CD14-positive monocyte (primary cell): ENCODE results near the gene GRHL1. TPM values are rescaled to one million over a fixed set of nuclear protein-coding genes. Genes with fewer than 3 reads are reported as not detected.
A peak's percentile ranks its signal among the peaks of the same experiment; 100 is the strongest.

Experiments
- DNase-seq, 3 donors: peaks; one replicate each; pipeline ENCODE4 v3.0.0-alpha.2; 2011 to 2022
- H2AFZ ChIP-seq: 2 replicates; pipeline ENCODE4 v1.6.0; 2012; ENCODE audit warnings: mild to moderate bottlenecking, low read depth, low read length, inconsistent platforms; ENCODE audit not compliant: insufficient read depth, poor library complexity, severe bottlenecking
- H3K27ac ChIP-seq, 2 donors: 1 replicate in 1 of 2; 2 replicates in 1 of 2; pipeline ENCODE4 v1.5.1; 2012 to 2013; ENCODE audit warnings: low read length in 2 of 2, control low read depth in 1 of 2, inconsistent platforms in 1 of 2, low read depth in 1 of 2, mild to moderate bottlenecking in 1 of 2
- H3K27me3 ChIP-seq, 2 donors: one replicate each; pipeline versions ENCODE4 v1.6.0 to v1.6.1; 2011 to 2013; ENCODE audit warnings: low read length in 2 of 2; ENCODE audit not compliant: control insufficient read depth in 2 of 2, insufficient read depth in 2 of 2
- H3K36me3 ChIP-seq, 2 donors: replicated peaks in 1 of 2; 1 replicate in 1 of 2; 2 replicates in 1 of 2; pipeline versions ENCODE4 v1.5.1 to v1.6.1; 2012 to 2013; ENCODE audit warnings: low read length in 2 of 2, control low read depth in 1 of 2, inconsistent platforms in 1 of 2, mild to moderate bottlenecking in 1 of 2; ENCODE audit not compliant: insufficient read depth in 2 of 2, control insufficient read depth in 1 of 2
- H3K4me1 ChIP-seq, 2 donors: 1 replicate in 1 of 2; 2 replicates in 1 of 2; pipeline versions ENCODE4 v1.5.1 to v1.6.1; 2012 to 2013; ENCODE audit warnings: low read length in 2 of 2, control low read depth in 1 of 2, inconsistent platforms in 1 of 2, mild to moderate bottlenecking in 1 of 2, moderate library complexity in 1 of 2; ENCODE audit not compliant: insufficient read depth in 2 of 2, control insufficient read depth in 1 of 2
- H3K4me2 ChIP-seq: replicated peaks from 2 replicates; pipeline ENCODE3; 2012; ENCODE audit warnings: low read length, moderate library complexity, mild to moderate bottlenecking; ENCODE audit not compliant: poor library complexity, severe bottlenecking; ENCODE audit errors: extremely low read depth
- H3K4me3 ChIP-seq, 3 experiments: fragments of 200-600 bp in 1 of 3; sonication (generic) in 1 of 3; replicated peaks in 1 of 3; 1 replicate in 2 of 3; 2 replicates in 1 of 3; pipeline ENCODE4 v1.5.1; 2011 to 2013; ENCODE audit warnings: low read length in 3 of 3, mild to moderate bottlenecking in 3 of 3, control low read depth in 2 of 3, low read depth in 2 of 3, inconsistent platforms in 1 of 3, moderate library complexity in 1 of 3
- H3K79me2 ChIP-seq: 2 replicates; pipeline ENCODE4 v1.6.0; 2012; ENCODE audit warnings: mild to moderate bottlenecking, control low read depth, inconsistent platforms, low read length, moderate library complexity; ENCODE audit not compliant: insufficient read depth
- H3K9ac ChIP-seq: 2 replicates; pipeline ENCODE4 v1.6.0; 2017; ENCODE audit warnings: low read length, mild to moderate bottlenecking; ENCODE audit not compliant: insufficient read depth, poor library complexity, severe bottlenecking
- H3K9me3 ChIP-seq, 2 donors: replicated peaks in 1 of 2; 1 replicate in 1 of 2; 2 replicates in 1 of 2; pipeline versions ENCODE4 v1.5.1 to v1.6.1; 2012 to 2013; ENCODE audit warnings: low read length in 2 of 2, control low read depth in 1 of 2; ENCODE audit not compliant: control insufficient read depth in 1 of 2, insufficient read depth in 1 of 2
- H4K20me1 ChIP-seq: 2 replicates; pipeline ENCODE4 v1.6.0; 2012; ENCODE audit warnings: mild to moderate bottlenecking, low read length, control low read depth, moderate library complexity; ENCODE audit not compliant: insufficient read depth
- H3K27ac Mint-ChIP-seq, 7 donors: one replicate each; pipeline ENCODE4 v1.8.0; 2020; ENCODE audit warnings: mild to moderate bottlenecking in 7 of 7, mixed read lengths in 7 of 7, moderate library complexity in 6 of 7, inconsistent platforms in 2 of 7
- H3K27me3 Mint-ChIP-seq, 3 donors: one replicate each; pipeline ENCODE4 v1.8.0; 2021 to 2022; ENCODE audit warnings: low read depth in 3 of 3, mild to moderate bottlenecking in 3 of 3, mixed read lengths in 3 of 3, moderate library complexity in 3 of 3, inconsistent platforms in 1 of 3
- H3K36me3 Mint-ChIP-seq, 2 donors: one replicate each; pipeline ENCODE4 v1.8.0; 2020; ENCODE audit warnings: mixed read lengths in 2 of 2, inconsistent platforms in 1 of 2, mild to moderate bottlenecking in 1 of 2
- H3K4me1 Mint-ChIP-seq: one replicate; pipeline ENCODE4 v1.8.0; 2020; ENCODE audit warnings: mild to moderate bottlenecking, mixed read lengths
- H3K4me3 Mint-ChIP-seq, 2 donors: one replicate each; pipeline ENCODE4 v1.8.0; 2020; ENCODE audit warnings: mild to moderate bottlenecking in 2 of 2, mixed read lengths in 2 of 2, moderate library complexity in 1 of 2
- H3K9me3 Mint-ChIP-seq, 7 donors: one replicate each; pipeline ENCODE4 v1.8.0; 2020 to 2022; ENCODE audit warnings: mixed read lengths in 7 of 7, mild to moderate bottlenecking in 6 of 7, moderate library complexity in 6 of 7, inconsistent platforms in 2 of 7
- WGBS: methylation state at CpG from one replicate; pipeline ENCODE4 v1.1.5; 2013; ENCODE audit warnings: missing lambda C conversion rate; ENCODE audit not compliant: insufficient coverage; 5-methylcytosine and 5-hydroxymethylcytosine counted together
- intact Hi-C, 2 donors: fragments of 100-400 bp; cut with micrococcal nuclease; formaldehyde crosslinking; loops; one replicate each; pipeline versions ENCODE4 v1.15.0 to v1.15.1; 2023
- polyA plus RNA-seq, 3 donors: library from polyadenylated mRNA; depleted of rRNA in 1 of 3; unstranded in 2 of 3; stranded (reverse) in 1 of 3; fragments of 300-500 nt in 2 of 3; fragments of >200 nt in 1 of 3; fragmentation: Illumina TruSeq in 2 of 3; gene quantifications; 1 replicate in 2 of 3; 2 replicates in 1 of 3; pipeline ENCODE4 v1.2.3, GENCODE V29; 2012 to 2021
- TF ChIP-seq, protein P1 (sequence below): fragments of 200-600 bp; IDR thresholded peaks from one replicate; pipeline ENCODE4 v1.8.0; 2022; ENCODE audit warnings: antibody characterized with exemption, mild to moderate bottlenecking

The GRHL1 gene
- polyA plus RNA-seq, 3 donors, result 0.08 TPM; not detected in 2

DNA sequence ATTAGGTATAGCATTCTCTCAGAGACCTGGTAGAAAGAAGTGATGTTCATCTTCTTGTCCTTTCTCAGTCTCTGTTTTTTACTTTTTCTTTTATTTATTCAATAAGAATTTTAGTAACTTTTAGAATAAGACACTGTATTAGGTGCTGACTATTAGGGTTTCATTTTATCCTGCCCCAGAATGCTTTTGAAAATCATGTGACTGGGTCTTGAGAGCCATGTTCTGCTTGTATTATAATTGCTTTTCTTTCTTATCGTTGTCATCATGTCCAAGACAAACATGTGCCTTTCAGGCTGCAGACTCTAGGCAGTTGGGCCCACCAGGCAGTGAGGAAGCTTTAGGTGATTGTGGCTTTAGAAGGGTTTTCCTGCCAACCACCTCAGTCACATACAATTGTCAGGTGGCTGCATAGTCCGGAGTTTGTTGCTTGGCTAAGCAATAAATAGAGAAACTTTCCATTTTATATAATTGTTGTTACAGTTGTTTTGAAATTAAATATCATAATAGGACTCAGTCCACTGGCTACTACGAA, 15.1 kb downstream of the GRHL1 start:
- Histone ChIP-seq H4K20me1 (no peaks in the 10 kb centered on the region), H3K9me3 (no peaks in the 10 kb centered on the region), H3K79me2 (no peaks in the 10 kb centered on the region), H3K9ac (no peak overlapping the region), H2AFZ (no peak overlapping the region), H3K4me1 (no peaks in the 10 kb centered on the region), H3K36me3 (no peaks in the 10 kb centered on the region), H3K27ac (no peak overlapping the region), H3K4me2 (no peak overlapping the region), H3K27me3 (peaks cover 0 to 3% of the 10 kb centered on the region in 2 donors), H3K4me3 (no peak overlapping the region)
- 20% methylated on average over 1 of the region's 3 CpGs for WGBS
- Mint-ChIP-seq H3K27me3 (peaks cover 6 to 7% (median 6%) of the 10 kb centered on the region in 3 donors), H3K9me3 (no peaks in the 10 kb centered on the region), H3K4me3 (no peak overlapping the region), H3K36me3 (no peaks in the 10 kb centered on the region), H3K27ac (no peak overlapping the region), H3K4me1 (peaks cover 5% of the 10 kb centered on the region)
- no peak for DNase-seq
- TF ChIP-seq, protein P1, sequence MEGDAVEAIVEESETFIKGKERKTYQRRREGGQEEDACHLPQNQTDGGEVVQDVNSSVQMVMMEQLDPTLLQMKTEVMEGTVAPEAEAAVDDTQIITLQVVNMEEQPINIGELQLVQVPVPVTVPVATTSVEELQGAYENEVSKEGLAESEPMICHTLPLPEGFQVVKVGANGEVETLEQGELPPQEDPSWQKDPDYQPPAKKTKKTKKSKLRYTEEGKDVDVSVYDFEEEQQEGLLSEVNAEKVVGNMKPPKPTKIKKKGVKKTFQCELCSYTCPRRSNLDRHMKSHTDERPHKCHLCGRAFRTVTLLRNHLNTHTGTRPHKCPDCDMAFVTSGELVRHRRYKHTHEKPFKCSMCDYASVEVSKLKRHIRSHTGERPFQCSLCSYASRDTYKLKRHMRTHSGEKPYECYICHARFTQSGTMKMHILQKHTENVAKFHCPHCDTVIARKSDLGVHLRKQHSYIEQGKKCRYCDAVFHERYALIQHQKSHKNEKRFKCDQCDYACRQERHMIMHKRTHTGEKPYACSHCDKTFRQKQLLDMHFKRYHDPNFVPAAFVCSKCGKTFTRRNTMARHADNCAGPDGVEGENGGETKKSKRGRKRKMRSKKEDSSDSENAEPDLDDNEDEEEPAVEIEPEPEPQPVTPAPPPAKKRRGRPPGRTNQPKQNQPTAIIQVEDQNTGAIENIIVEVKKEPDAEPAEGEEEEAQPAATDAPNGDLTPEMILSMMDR, result no peak
- intact Hi-C loops, result no loop called here

DNA sequence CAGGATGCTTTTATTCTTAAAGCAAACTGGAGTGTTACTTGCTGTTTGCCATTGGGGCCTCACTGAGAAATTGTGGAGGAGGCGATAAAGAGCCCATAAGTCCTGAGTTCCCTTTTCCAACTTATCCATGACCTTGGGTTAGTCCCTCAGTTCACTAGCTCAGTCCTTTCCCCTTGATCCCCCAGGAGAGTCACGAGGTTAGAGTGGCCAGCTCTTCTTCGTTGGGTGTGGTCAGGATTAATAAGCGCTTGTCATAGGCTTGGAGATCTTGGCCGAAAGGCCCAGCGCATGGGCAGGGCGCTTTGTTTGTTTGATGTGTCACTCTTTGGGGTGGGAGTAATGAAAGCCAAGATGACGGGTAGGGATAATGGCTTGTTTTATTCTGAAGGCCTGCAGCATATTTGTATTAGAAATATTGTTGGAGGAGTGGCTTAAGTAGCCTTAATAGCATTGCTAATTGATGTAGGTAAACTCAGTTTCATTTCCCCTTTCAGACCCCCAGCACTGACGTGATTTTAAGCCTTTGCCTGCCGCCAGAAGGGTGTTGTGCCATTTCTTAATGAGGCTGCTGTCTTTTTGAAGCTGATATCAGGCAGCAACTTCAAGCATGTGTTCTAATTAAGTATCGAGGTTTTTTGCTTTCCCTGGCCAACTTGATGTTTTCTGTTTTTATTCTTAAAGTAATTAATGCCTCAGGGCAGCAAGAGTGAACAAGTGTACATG, 15.7 kb downstream of the GRHL1 start:
- Mint-ChIP-seq H3K36me3 (no peaks in the 10 kb centered on the region), H3K27ac (no peak overlapping the region), H3K4me3 (no peak overlapping the region), H3K27me3 (peaks cover 3 to 6% (median 6%) of the 10 kb centered on the region in 3 donors), H3K9me3 (no peaks in the 10 kb centered on the region), H3K4me1 (peaks cover 5% of the 10 kb centered on the region)
- TF ChIP-seq, protein P1, result no peak
- no peak overlapping the region for H3K4me3 ChIP-seq
- no peak overlapping the region for H2AFZ ChIP-seq
- H3K4me1 ChIP-seq, result no peaks in the 10 kb centered on the region
- H3K4me2 ChIP-seq, result no peak overlapping the region
- H3K36me3 ChIP-seq, result no peaks in the 10 kb centered on the region
- DNase-seq, result peak in 2 of 3 donors; percentile 11 to 15
- H3K79me2 ChIP-seq, result no peaks in the 10 kb centered on the region
- 100% methylated on average over 8 of the region's 11 CpGs for WGBS
- H3K9me3 ChIP-seq, result no peaks in the 10 kb centered on the region
- H3K27ac ChIP-seq, result no peak overlapping the region
- H4K20me1 ChIP-seq, result no peaks in the 10 kb centered on the region
- peaks cover 0 to 3% of the 10 kb centered on the region in 2 donors for H3K27me3 ChIP-seq
- no peak overlapping the region for H3K9ac ChIP-seq
- intact Hi-C loops, result no loop called here
